Neural cell (in vitro differentiated cells): ENCODE measurements around the gene NT5C. TPM values are rescaled to one million over a fixed set of nuclear protein-coding genes. Genes with fewer than 3 reads are reported as not detected.

Experiments used
- H2AFZ ChIP-seq: fragments of 200-600, 300-800 bp; sonication (generic), shearing (Covaris generic); 2 replicates; pipeline ENCODE4 v1.6.0; 2014; ENCODE audit warnings: low read depth, mild to moderate bottlenecking, antibody characterized with exemption, low read length, moderate library complexity
- H3F3A ChIP-seq: fragments of 200-600 bp; shearing (Covaris generic); 2 replicates; pipeline ENCODE4 v1.6.1; 2016; ENCODE audit warnings: mild to moderate bottlenecking, moderate library complexity, mixed read lengths, antibody characterized with exemption, low read length; ENCODE audit not compliant: insufficient read depth, poor library complexity, severe bottlenecking
- H3K27ac ChIP-seq: fragments of 200-600, 300-800 bp; sonication (generic), shearing (Covaris generic); 2 replicates; pipeline ENCODE4 v1.5.1; 2014; ENCODE audit warnings: mild to moderate bottlenecking, low read length, moderate library complexity
- H3K27me3 ChIP-seq: fragments of 300-800, 200-600 bp; sonication (generic), shearing (Covaris generic); 2 replicates; pipeline ENCODE4 v1.6.0; 2014; ENCODE audit warnings: mild to moderate bottlenecking, low read depth, low read length, moderate library complexity; ENCODE audit not compliant: insufficient read depth
- H3K36me3 ChIP-seq: fragments of 300-800, 200-600 bp; sonication (generic), shearing (Covaris generic); 2 replicates; pipeline ENCODE4 v1.5.1; 2014; ENCODE audit warnings: mild to moderate bottlenecking, antibody characterized with exemption, low read length, moderate library complexity; ENCODE audit not compliant: insufficient read depth
- H3K4me2 ChIP-seq: fragments of 300-800, 200-600 bp; sonication (generic), shearing (Covaris generic); 2 replicates; pipeline ENCODE4 v1.6.0; 2014; ENCODE audit warnings: mild to moderate bottlenecking, low read length
- H3K4me3 ChIP-seq: fragments of 300-800, 200-600 bp; sonication (generic), shearing (Covaris generic); 2 replicates; pipeline ENCODE4 v1.5.1; 2014; ENCODE audit warnings: mild to moderate bottlenecking, low read length, moderate library complexity
- H3K79me2 ChIP-seq: fragments of 200-600 bp; shearing (Covaris generic); replicated peaks from 2 replicates; pipeline ENCODE4 v1.6.0; 2014; ENCODE audit warnings: mild to moderate bottlenecking, low read length, moderate library complexity; ENCODE audit not compliant: insufficient read depth
- H3K9ac ChIP-seq: fragments of 300-800, 200-600 bp; sonication (generic), shearing (Covaris generic); 2 replicates; pipeline ENCODE4 v1.6.1; 2016; ENCODE audit warnings: mild to moderate bottlenecking, low read length, mixed read lengths
- H3K9me2 ChIP-seq: fragments of 200-600 bp; shearing (Covaris generic); 2 replicates; pipeline ENCODE4 v1.6.1; 2016; ENCODE audit warnings: mild to moderate bottlenecking, low read length, mixed read lengths; ENCODE audit not compliant: insufficient read depth
- H3K9me3 ChIP-seq: fragments of 200-600, 300-800 bp; sonication (generic), shearing (Covaris generic); 2 replicates; pipeline ENCODE4 v1.6.1; 2016; ENCODE audit warnings: mild to moderate bottlenecking, mixed run types, low read length, moderate library complexity, mixed read lengths
- H4K20me1 ChIP-seq: fragments of 200-600 bp; shearing (Covaris generic); 2 replicates; pipeline ENCODE4 v1.6.1; 2016; ENCODE audit warnings: mild to moderate bottlenecking, mixed run types; ENCODE audit not compliant: insufficient read depth
- CTCF ChIP-seq: fragments of 450-650 bp; IDR thresholded peaks from 2 replicates; pipeline ENCODE4 v1.5.1; 2014; ENCODE audit warnings: antibody characterized with exemption, mild to moderate bottlenecking, moderate library complexity; ENCODE audit not compliant: poor library complexity, severe bottlenecking
- EP300 ChIP-seq: fragments of 450-650 bp; conservative IDR thresholded peaks from 2 replicates; pipeline ENCODE4 v1.6.1; 2014; ENCODE audit warnings: antibody characterized with exemption, mild to moderate bottlenecking, moderate library complexity; ENCODE audit not compliant: poor library complexity, severe bottlenecking
- EZH2 ChIP-seq: fragments of 200-600, 300-800 bp; shearing (Covaris generic), sonication (generic); IDR thresholded peaks from 2 replicates; pipeline ENCODE4 v1.6.1; 2014; ENCODE audit warnings: antibody characterized with exemption, low read length, borderline replicate concordance, mild to moderate bottlenecking; ENCODE audit not compliant: insufficient read depth, poor library complexity, severe bottlenecking
- MXI1 ChIP-seq: fragments of 450-650 bp; conservative IDR thresholded peaks from 2 replicates; pipeline ENCODE4 v1.6.1; 2014; ENCODE audit warnings: antibody characterized with exemption, mild to moderate bottlenecking; ENCODE audit not compliant: poor library complexity, severe bottlenecking
- POLR2AphosphoS5 ChIP-seq: IDR thresholded peaks from 2 replicates; pipeline ENCODE4 v1.6.1; 2012
- RAD21 ChIP-seq: fragments of 450-650 bp; conservative IDR thresholded peaks from 2 replicates; pipeline ENCODE4 v1.6.1; 2014; ENCODE audit warnings: antibody characterized with exemption, mild to moderate bottlenecking, moderate library complexity
- REST ChIP-seq: IDR thresholded peaks from 2 replicates; pipeline ENCODE4 v1.6.1; 2012; ENCODE audit warnings: borderline replicate concordance
- SMC3 ChIP-seq: fragments of 450-650 bp; conservative IDR thresholded peaks from 2 replicates; pipeline ENCODE4 v1.6.1; 2014; ENCODE audit warnings: antibody characterized with exemption, mild to moderate bottlenecking, moderate library complexity; ENCODE audit not compliant: poor library complexity
- TAF1 ChIP-seq: IDR thresholded peaks from 2 replicates; pipeline ENCODE4 v1.6.1; 2012; ENCODE audit warnings: low read depth
- polyA plus RNA-seq: library from polyadenylated mRNA; depleted of rRNA; stranded (reverse); fragments of >200 nt; gene quantifications from 2 replicates; pipeline ENCODE4 v1.2.3, GENCODE V29; 2014

NT5C gene
- polyA plus RNA-seq, 1 donor from 2014 or later, result 58.7 TPM

GRCh38 chr17:75144816-75145512 lies 13.4 kb upstream of the NT5C start:
- no peaks in the 10 kb centered on the region for H3F3A ChIP-seq
- H3K9ac ChIP-seq, result no peak overlapping the region
- H3K4me2 ChIP-seq, result no peak overlapping the region
- H2AFZ ChIP-seq, result no peak overlapping the region
- no peak for TF ChIP-seq EP300
- no peak for TF ChIP-seq REST
- no peak for TF ChIP-seq SMC3
- TF ChIP-seq POLR2AphosphoS5, result no peak
- no peak for TF ChIP-seq EZH2
- TF ChIP-seq MXI1, result no peak
- TF ChIP-seq RAD21, result no peak
- no peak for TF ChIP-seq TAF1
- no peak for TF ChIP-seq CTCF
- peaks cover 79% of the 10 kb centered on the region for H4K20me1 ChIP-seq
- no peak overlapping the region for H3K27ac ChIP-seq
- H3K9me3 ChIP-seq, result no peaks in the 10 kb centered on the region
- no peaks in the 10 kb centered on the region for H3K9me2 ChIP-seq
- peaks cover 59% of the 10 kb centered on the region for H3K79me2 ChIP-seq
- peaks cover 24% of the 10 kb centered on the region for H3K36me3 ChIP-seq
- H3K4me3 ChIP-seq, result no peak overlapping the region
- no peaks in the 10 kb centered on the region for H3K27me3 ChIP-seq

- Histone ChIP-seq H3K27me3 (no peaks in the 10 kb centered on the region), H3K27ac (no peak overlapping the region), H3K4me2 (no peak overlapping the region), H3K9ac (no peak overlapping the region), H4K20me1 (peaks cover 63% of the 10 kb centered on the region), H3K4me3 (no peak overlapping the region), H3F3A (no peaks in the 10 kb centered on the region), H3K36me3 (peaks cover 25% of the 10 kb centered on the region), H2AFZ (no peak overlapping the region), H3K9me2 (no peaks in the 10 kb centered on the region), H3K79me2 (peaks cover 44% of the 10 kb centered on the region), H3K9me3 (no peaks in the 10 kb centered on the region)
- TF ChIP-seq CTCF (no peak), EP300 (no peak), REST (no peak), MXI1 (no peak), TAF1 (no peak), POLR2AphosphoS5 (no peak), RAD21 (no peak), EZH2 (no peak), SMC3 (no peak)
Observed at GRCh38 chr17:75142236-75142971, 10.9 kb upstream of the NT5C start.
